ENCODE data around the gene PSEN1. TPM values are rescaled to one million over a fixed set of nuclear protein-coding genes. Genes with fewer than 3 reads are reported as not detected.

The PSEN1 gene
- total and polyA plus RNA-seq, 10 donors: 15.9 to 74.7 (median 47.2) TPM

DNA sequence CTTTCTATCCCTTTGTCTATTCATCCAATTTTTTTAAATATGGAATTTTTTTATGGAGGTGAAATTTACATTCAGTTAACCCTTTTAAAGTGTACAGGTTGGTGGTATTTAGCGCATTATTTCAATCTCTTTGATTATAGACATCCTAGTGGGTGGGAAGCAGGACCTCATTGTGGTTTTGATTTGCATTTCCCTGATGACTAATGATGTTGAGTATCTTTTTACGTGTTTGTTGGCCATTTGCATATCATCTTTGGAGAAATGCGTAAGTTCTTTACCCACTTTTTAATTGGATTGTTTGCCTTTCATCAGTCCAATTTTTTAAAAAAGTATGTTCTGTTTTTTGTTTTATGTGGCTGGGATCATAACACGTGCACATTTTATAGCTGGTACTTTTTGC is 121.8 kb downstream of the PSEN1 start:
- no peak for TF ChIP-seq POLR2AphosphoS5 (IDR thresholded peaks at IDR 0.05)
- TF ChIP-seq, protein P1, sequence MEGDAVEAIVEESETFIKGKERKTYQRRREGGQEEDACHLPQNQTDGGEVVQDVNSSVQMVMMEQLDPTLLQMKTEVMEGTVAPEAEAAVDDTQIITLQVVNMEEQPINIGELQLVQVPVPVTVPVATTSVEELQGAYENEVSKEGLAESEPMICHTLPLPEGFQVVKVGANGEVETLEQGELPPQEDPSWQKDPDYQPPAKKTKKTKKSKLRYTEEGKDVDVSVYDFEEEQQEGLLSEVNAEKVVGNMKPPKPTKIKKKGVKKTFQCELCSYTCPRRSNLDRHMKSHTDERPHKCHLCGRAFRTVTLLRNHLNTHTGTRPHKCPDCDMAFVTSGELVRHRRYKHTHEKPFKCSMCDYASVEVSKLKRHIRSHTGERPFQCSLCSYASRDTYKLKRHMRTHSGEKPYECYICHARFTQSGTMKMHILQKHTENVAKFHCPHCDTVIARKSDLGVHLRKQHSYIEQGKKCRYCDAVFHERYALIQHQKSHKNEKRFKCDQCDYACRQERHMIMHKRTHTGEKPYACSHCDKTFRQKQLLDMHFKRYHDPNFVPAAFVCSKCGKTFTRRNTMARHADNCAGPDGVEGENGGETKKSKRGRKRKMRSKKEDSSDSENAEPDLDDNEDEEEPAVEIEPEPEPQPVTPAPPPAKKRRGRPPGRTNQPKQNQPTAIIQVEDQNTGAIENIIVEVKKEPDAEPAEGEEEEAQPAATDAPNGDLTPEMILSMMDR (IDR thresholded peaks at IDR 0.05 in 8 of 11, conservative IDR thresholded peaks at IDR 0.05 in 3 of 11): no peak
- no peak for TF ChIP-seq POLR2A (IDR thresholded peaks at IDR 0.05)
- H3K4me3 ChIP-seq: no peak overlapping the region
- no peak for DNase-seq
- no peaks in the 10 kb centered on the region for H3K9me3 ChIP-seq
- H3K27me3 ChIP-seq (replicated peaks in 1 of 7): peaks cover 0 to 14% (median 0%) of the 10 kb centered on the region in 7 donors
- no peaks in the 10 kb centered on the region for H3K4me1 ChIP-seq
- H3K36me3 ChIP-seq: peaks cover 0 to 22% (median 0%) of the 10 kb centered on the region in 6 donors
- no peak overlapping the region for H3K27ac ChIP-seq
- WGBS, 5 donors: 66 to 78% (median 74%) methylated on average over 4 of the region's 4 CpGs
- intact Hi-C loops (cut with DNase I; ENCODE audit: low total_unique reads): no loop called here

DNA sequence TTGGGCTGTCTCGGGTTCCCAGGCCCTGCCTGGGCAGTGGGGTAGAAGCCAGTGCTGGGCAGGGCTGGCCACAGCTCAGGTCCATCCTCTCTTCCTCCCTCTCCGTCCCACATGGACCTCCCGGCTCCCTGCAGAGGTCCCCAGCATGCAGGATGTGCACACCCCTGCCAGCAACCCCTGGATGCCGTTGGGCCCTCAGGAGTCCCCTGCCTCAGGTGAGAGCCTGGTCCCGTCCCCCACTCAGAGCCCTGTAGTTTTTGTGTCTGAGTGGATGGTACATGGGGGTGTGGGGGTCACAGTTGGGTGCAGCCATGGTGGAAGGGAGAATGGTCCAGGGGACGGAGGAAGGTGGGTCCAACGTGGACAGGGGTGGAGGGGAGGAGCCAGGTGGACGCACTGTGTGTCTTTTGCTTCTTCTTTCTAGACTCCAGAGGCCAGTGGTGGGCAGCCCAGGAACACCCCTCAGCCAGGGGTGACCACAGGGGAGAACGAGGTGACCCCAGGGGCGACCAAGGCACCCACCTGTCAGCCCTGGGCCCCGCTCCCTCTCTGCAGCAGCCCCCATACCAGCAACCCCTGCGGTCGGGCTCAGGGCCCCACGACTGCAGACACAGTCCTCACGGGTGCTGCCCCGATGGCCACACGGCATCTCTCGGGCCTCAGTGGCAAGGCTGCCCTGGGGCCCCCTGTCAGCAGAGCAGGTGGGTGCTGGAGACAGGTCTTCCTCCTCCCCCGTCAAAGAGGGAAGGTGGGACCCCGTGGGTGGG is 122.7 kb downstream of the PSEN1 start:
- WGBS, 5 donors: 84 to 92% (median 91%) methylated on average over 15 to 20 of the region's 20 CpGs
- DNase-seq: no peak

DNA sequence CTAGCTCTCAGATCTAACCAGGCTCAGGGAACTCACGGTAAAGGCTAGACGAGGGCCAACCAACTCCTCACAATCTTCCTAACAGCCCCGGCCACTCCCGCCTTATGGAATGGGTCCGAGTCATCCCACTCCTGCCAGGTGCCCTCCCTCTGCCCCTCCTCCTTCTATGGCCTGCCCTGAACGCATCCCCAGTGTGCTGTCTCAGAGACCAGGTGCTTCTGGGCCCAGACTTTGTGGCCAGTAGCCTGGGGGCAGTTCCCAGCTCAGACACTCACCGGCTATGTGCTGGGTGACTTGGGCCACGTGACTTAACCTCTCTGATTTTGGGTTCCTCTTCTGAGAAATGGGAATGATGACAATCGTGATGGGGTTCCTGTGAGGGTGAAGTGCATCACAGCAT is 123.5 kb downstream of the PSEN1 start:
- Histone ChIP-seq H3K9me3 (no peaks in the 10 kb centered on the region), H3K27me3 (replicated peaks in 1 of 7) (peaks cover 0 to 18% (median 0%) of the 10 kb centered on the region in 7 donors), H3K4me3 (no peak overlapping the region), H3K4me1 (no peaks in the 10 kb centered on the region), H3K27ac (no peak overlapping the region), H3K36me3 (peaks cover 0 to 26% (median 0%) of the 10 kb centered on the region in 6 donors)
- 74 to 91% (median 87%) methylated on average over 6 to 9 of the region's 9 CpGs for WGBS, 5 donors
- intact Hi-C loops (cut with DNase I; ENCODE audit: low total_unique reads): no loop called here
- TF ChIP-seq, protein P1 (IDR thresholded peaks at IDR 0.05 in 8 of 11, conservative IDR thresholded peaks at IDR 0.05 in 3 of 11): no peak
- no peak for TF ChIP-seq POLR2A (IDR thresholded peaks at IDR 0.05)
- no peak for TF ChIP-seq POLR2AphosphoS5 (IDR thresholded peaks at IDR 0.05)
- peak; percentile 59 for DNase-seq

More for the DNA sequence above, 122.7 kb downstream of the PSEN1 start:
- intact Hi-C loops (cut with DNase I; ENCODE audit: low total_unique reads): no loop called here
- H3K27me3 ChIP-seq (replicated peaks in 1 of 7): peaks cover 0 to 18% (median 0%) of the 10 kb centered on the region in 7 donors
- H3K27ac ChIP-seq: no peak overlapping the region
- TF ChIP-seq, protein P1 (IDR thresholded peaks at IDR 0.05 in 8 of 11, conservative IDR thresholded peaks at IDR 0.05 in 3 of 11): no peak
- TF ChIP-seq POLR2A (IDR thresholded peaks at IDR 0.05) (no peak), POLR2AphosphoS5 (IDR thresholded peaks at IDR 0.05) (no peak)
- peaks cover 0 to 23% (median 0%) of the 10 kb centered on the region in 6 donors for H3K36me3 ChIP-seq
- H3K4me1 ChIP-seq: no peaks in the 10 kb centered on the region
- no peaks in the 10 kb centered on the region for H3K9me3 ChIP-seq
- no peak overlapping the region for H3K4me3 ChIP-seq

GRCh38 chr14:73260574-73260973 is 124.3 kb downstream of the PSEN1 start:
- Histone ChIP-seq H3K9me3 (no peaks in the 10 kb centered on the region), H3K36me3 (peaks cover 0 to 23% (median 0%) of the 10 kb centered on the region in 6 donors), H3K4me1 (no peaks in the 10 kb centered on the region), H3K27ac (no peak overlapping the region), H3K4me3 (no peak overlapping the region), H3K27me3 (replicated peaks in 1 of 7) (peaks cover 0 to 18% (median 0%) of the 10 kb centered on the region in 7 donors)
- intact Hi-C loops (cut with DNase I; ENCODE audit: low total_unique reads): no loop called here
- 62 to 80% (median 78%) methylated on average over 8 to 11 of the region's 11 CpGs for WGBS, 5 donors
- peak; percentile 58 for DNase-seq
- TF ChIP-seq, protein P1 (IDR thresholded peaks at IDR 0.05 in 8 of 11, conservative IDR thresholded peaks at IDR 0.05 in 3 of 11): no peak
- TF ChIP-seq POLR2A (IDR thresholded peaks at IDR 0.05): no peak
- TF ChIP-seq POLR2AphosphoS5 (IDR thresholded peaks at IDR 0.05): no peak
